K562 (cell line): Measurements from ENCODE around the gene STMND1. TPM values are rescaled to one million over a fixed set of nuclear protein-coding genes. Genes with fewer than 3 reads are reported as not detected.

Source experiments
- ATAC-seq: fragments of 200-7000 bp; cut with Tn5 transposase; 3 replicates; pipeline ENCODE4 v1.9.1; 2020; ENCODE audit warnings: moderate library complexity
- BruUV-seq: library from RNA; stranded (reverse); fragments of 400-500 nt; replicated peaks from 2 replicates; lab custom pipeline; 2021; lab: Mats Ljungman, UMichigan
- CTCF ChIA-PET: fragments of 300-600 bp; formaldehyde crosslinking; extraction: SDS; loops from one replicate; lab custom pipeline; 2021; ENCODE audit warnings: low intra/inter-chr PET ratio; lab: Yijun Ruan, JAX
- POLR2A ChIA-PET: fragments of 300-600, 350-650 bp; sonication (Branson Sonifier 250); formaldehyde crosslinking; extraction: SDS; loops from one replicate; lab custom pipeline; 2021; ENCODE audit warnings: antibody characterized with exemption, inconsistent platforms; lab: Yijun Ruan, JAX
- DNase-seq, 4 experiments: peaks; one replicate each; pipeline versions ENCODE4 v3.0.0 to v3.0.0-alpha.2; 2011 to 2018; ENCODE audit warnings: low spot score in 3 of 4, mixed read lengths in 3 of 4; ENCODE audit errors: extremely low read depth in 1 of 4
- FAIRE-seq: peaks from 2 replicates; lab custom pipeline; 2011; peaks lifted over from hg19 to GRCh38; lab: Jason Lieb, UNC
- H2AFZ ChIP-seq: 2 replicates; pipeline ENCODE4 v1.6.0; 2011; ENCODE audit warnings: low read depth, low read length, control low read depth, inconsistent platforms
- H3K27ac ChIP-seq: fragments of 200-600 bp; 3 replicates; pipeline ENCODE4 v1.8.0; 2011; ENCODE audit warnings: low read depth, mild to moderate bottlenecking, control low read depth, inconsistent platforms, low read length, moderate library complexity, mixed read lengths; ENCODE audit errors: extremely low read depth
- H3K27me3 ChIP-seq, 2 experiments: fragments of 300-600 bp in 1 of 2; 2 replicates in 1 of 2; 3 replicates in 1 of 2; pipeline versions ENCODE4 v1.6.0 to v1.8.0; 2011; ENCODE audit warnings: inconsistent platforms in 2 of 2, low read length in 2 of 2, mild to moderate bottlenecking in 1 of 2, mixed read lengths in 1 of 2, moderate library complexity in 1 of 2; ENCODE audit not compliant: control insufficient read depth in 2 of 2, insufficient read depth in 2 of 2
- H3K36me3 ChIP-seq: fragments of 300-600 bp; 3 replicates; pipeline ENCODE4 v1.8.0; 2011; ENCODE audit warnings: mild to moderate bottlenecking, low read length, inconsistent platforms; ENCODE audit not compliant: control insufficient read depth, insufficient read depth
- H3K4me1 ChIP-seq, 2 experiments: fragments of 200-600 bp in 1 of 2; replicated peaks in 1 of 2; 2 replicates in 1 of 2; 3 replicates in 1 of 2; pipeline versions ENCODE4 v1.5.1 to v1.8.0; 2011; ENCODE audit warnings: inconsistent platforms in 2 of 2, low read length in 2 of 2, mild to moderate bottlenecking in 1 of 2, mixed read lengths in 1 of 2, moderate library complexity in 1 of 2; ENCODE audit not compliant: control insufficient read depth in 2 of 2, insufficient read depth in 2 of 2
- H3K4me2 ChIP-seq: 2 replicates; pipeline ENCODE4 v1.6.1; 2011; ENCODE audit warnings: low read length, control low read depth, inconsistent platforms, mixed read lengths; ENCODE audit not compliant: insufficient read depth
- H3K4me3 ChIP-seq: fragments of 200-600 bp; sonication (generic), shearing (Covaris generic); 2 replicates; pipeline ENCODE4 v1.5.1; 2016; ENCODE audit warnings: control low read depth, inconsistent platforms
- H3K79me2 ChIP-seq: fragments of 200-600 bp; 3 replicates; pipeline ENCODE4 v1.8.0; 2011; ENCODE audit warnings: low read length, inconsistent platforms; ENCODE audit not compliant: control insufficient read depth, insufficient read depth
- H3K9ac ChIP-seq, 2 experiments: 2 replicates each; pipeline versions ENCODE4 v1.6.0 to v1.6.1; 2011; ENCODE audit warnings: low read depth in 2 of 2, low read length in 2 of 2, control low read depth in 1 of 2, inconsistent platforms in 1 of 2, mild to moderate bottlenecking in 1 of 2, mixed read lengths in 1 of 2; ENCODE audit not compliant: insufficient read depth in 1 of 2
- H3K9me1 ChIP-seq: one replicate; pipeline ENCODE4 v1.6.0; 2011; ENCODE audit warnings: inconsistent platforms, mild to moderate bottlenecking, low read length, moderate library complexity; ENCODE audit not compliant: control insufficient read depth, insufficient read depth
- H3K9me3 ChIP-seq: replicated peaks from 2 replicates; pipeline ENCODE4 v1.5.1; 2011; ENCODE audit warnings: low read depth, low read length, inconsistent platforms; ENCODE audit not compliant: control insufficient read depth, insufficient read depth
- H4K20me1 ChIP-seq: replicated peaks from 2 replicates; pipeline ENCODE4 v1.6.1; 2011; ENCODE audit warnings: low read length, inconsistent platforms, mixed read lengths; ENCODE audit not compliant: control insufficient read depth, insufficient read depth
- ADNP ChIP-seq: fragments of 200-800 bp; sonication (Bioruptor generic); IDR thresholded peaks from 2 replicates; pipeline ENCODE4 v1.6.1; 2016; ENCODE audit warnings: missing genetic modification characterization, missing compliant biosample characterization
- CREB3 ChIP-seq: fragments of 450-650 bp; conservative IDR thresholded peaks from 2 replicates; pipeline ENCODE4 v1.6.1; 2016; ENCODE audit warnings: missing genetic modification characterization, low read depth, mild to moderate bottlenecking, missing compliant biosample characterization, moderate library complexity
- CSDE1 ChIP-seq, 2 experiments: fragments of 450-650 bp; IDR thresholded peaks; 2 replicates each; pipeline ENCODE4 v1.6.1; 2016; ENCODE audit warnings: mild to moderate bottlenecking in 1 of 2
- CXXC5 ChIP-seq: fragments of 250-450 bp; sonication (Bioruptor Pico); IDR thresholded peaks from 2 replicates; pipeline ENCODE4 v1.8.0; 2022; ENCODE audit warnings: inconsistent platforms, mild to moderate bottlenecking, moderate library complexity
- DMBX1 ChIP-seq: fragments of 250-450 bp; sonication (Bioruptor Pico); IDR thresholded peaks from 2 replicates; pipeline ENCODE4 v1.8.0; 2022; ENCODE audit warnings: inconsistent platforms, mild to moderate bottlenecking, moderate library complexity, borderline replicate concordance
- ILF3 ChIP-seq: fragments of 450-650 bp; IDR thresholded peaks from 2 replicates; pipeline ENCODE4 v1.6.1; 2018; ENCODE audit warnings: antibody characterized with exemption, mild to moderate bottlenecking, moderate library complexity, borderline replicate concordance
- KHSRP ChIP-seq: fragments of 450-650 bp; IDR thresholded peaks from 2 replicates; pipeline ENCODE4 v1.6.1; 2017
- L3MBTL2 ChIP-seq: fragments of 450-650 bp; IDR thresholded peaks from 2 replicates; pipeline ENCODE4 v1.6.1; 2016; ENCODE audit warnings: mild to moderate bottlenecking, moderate library complexity
- MCM5 ChIP-seq: fragments of 450-650 bp; IDR thresholded peaks from 2 replicates; pipeline ENCODE4 v1.6.1; 2016; ENCODE audit warnings: low read depth
- MXI1 ChIP-seq: IDR thresholded peaks from 2 replicates; pipeline ENCODE4 v1.6.1; 2011; ENCODE audit warnings: low read depth, mild to moderate bottlenecking, improper control_type of control experiment, low read length
- NCOA2 ChIP-seq, 2 experiments: fragments of 450-650 bp; IDR thresholded peaks; 2 replicates each; pipeline ENCODE4 v1.6.1; 2018; ENCODE audit warnings: mild to moderate bottlenecking in 2 of 2, moderate library complexity in 1 of 2; ENCODE audit not compliant: partially characterized antibody in 2 of 2
- NCOR1 ChIP-seq: fragments of 450-650 bp; IDR thresholded peaks from 2 replicates; pipeline ENCODE4 v1.6.1; 2016; ENCODE audit warnings: mild to moderate bottlenecking, moderate library complexity
- RAD21 ChIP-seq, 2 experiments: fragments of 250-450 bp in 1 of 2; fragments of 450-650 bp in 1 of 2; sonication (Bioruptor Pico) in 1 of 2; formaldehyde crosslinking in 1 of 2; IDR thresholded peaks in 1 of 2; conservative IDR thresholded peaks in 1 of 2; 2 replicates each; pipeline versions ENCODE4 v1.4.0 to v1.8.0; 2020 to 2022; ENCODE audit warnings: mild to moderate bottlenecking in 2 of 2, moderate library complexity in 1 of 2
- RFX7 ChIP-seq: fragments of 250-450 bp; sonication (Bioruptor Pico); IDR thresholded peaks from 2 replicates; pipeline ENCODE4 v1.5.1; 2021; ENCODE audit warnings: mild to moderate bottlenecking
- RUNX1 ChIP-seq: sonication (generic); IDR thresholded peaks from 2 replicates; pipeline ENCODE4 v1.6.1; 2016; ENCODE audit warnings: antibody characterized with exemption, low read depth
- TCF3 ChIP-seq: sonication (generic); formaldehyde crosslinking; IDR thresholded peaks from 2 replicates; pipeline ENCODE4 v1.4.0; 2020; ENCODE audit warnings: mild to moderate bottlenecking, missing genetic modification reagents
- YY1 ChIP-seq, 3 experiments: IDR thresholded peaks; 2 replicates each; pipeline ENCODE4 v1.6.1; 2011; ENCODE audit warnings: low read length in 2 of 3, mild to moderate bottlenecking in 2 of 3, moderate library complexity in 2 of 3, borderline replicate concordance in 1 of 3, control low read depth in 1 of 3, low read depth in 1 of 3; ENCODE audit not compliant: insufficient read depth in 3 of 3, insufficient replicate concordance in 2 of 3, control insufficient read depth in 1 of 3, insufficient read length in 1 of 3; ENCODE audit errors: extremely low read depth in 1 of 3
- ZNF23 ChIP-seq: fragments of 250-450 bp; sonication (Bioruptor Pico); IDR thresholded peaks from 2 replicates; pipeline ENCODE4 v1.4.0; 2020; ENCODE audit warnings: mild to moderate bottlenecking
- WGBS: fragments of 100-300 bp; shearing (Covaris generic); methylation state at CpG from one replicate; pipeline ENCODE4 v1.1.6; 2016; ENCODE audit warnings: low coverage, mixed read lengths; ENCODE audit not compliant: insufficient coverage; ENCODE audit errors: missing lambda C conversion rate; 5-methylcytosine and 5-hydroxymethylcytosine counted together
- in situ Hi-C: fragments of 300-500 bp; cut with MboI; formaldehyde crosslinking; loops from 4 replicates; pipeline ENCODE4 v1.15.0; 2018; ENCODE audit warnings: inconsistent platforms, mixed read lengths
- intact Hi-C: fragments of 100-400 bp; cut with micrococcal nuclease; formaldehyde crosslinking; loops from 2 replicates; pipeline ENCODE4 v1.14.2; 2022
- polyA plus RNA-seq, 8 experiments: library from polyadenylated mRNA; depleted of rRNA in 4 of 8; stranded (reverse) in 5 of 8; unstranded in 3 of 8; fragments of >200 nt; fragmentation: Nextera tagmentation in 2 of 8; fragmentation: Illumina TruSeq in 1 of 8; extraction: Ambion mirVana in 2 of 8; extraction: Trizol in 1 of 8; gene quantifications; 2 replicates each; pipeline versions ENCODE4 v1.2.1 to v1.2.3, GENCODE V29; 2011 to 2014; ENCODE audit warnings: inconsistent platforms in 1 of 8, missing spikeins in 1 of 8
- total RNA-seq, 7 experiments: library from RNA; depleted of rRNA in 6 of 7; stranded (reverse); fragments of >200 nt in 6 of 7; fragmentation: Illumina TruSeq in 2 of 7; extraction: Trizol in 2 of 7; gene quantifications; 2 replicates each; pipeline versions ENCODE4 v1.2.1 to v1.2.3, GENCODE V29; 2011 to 2021; ENCODE audit warnings: low replicate concordance in 1 of 7

Gene STMND1
- total and polyA plus RNA-seq, 9 of the 15 experiments (the other 6 are each of a cell fraction or from before 2014, with no cell fraction given), result not detected

DNA sequence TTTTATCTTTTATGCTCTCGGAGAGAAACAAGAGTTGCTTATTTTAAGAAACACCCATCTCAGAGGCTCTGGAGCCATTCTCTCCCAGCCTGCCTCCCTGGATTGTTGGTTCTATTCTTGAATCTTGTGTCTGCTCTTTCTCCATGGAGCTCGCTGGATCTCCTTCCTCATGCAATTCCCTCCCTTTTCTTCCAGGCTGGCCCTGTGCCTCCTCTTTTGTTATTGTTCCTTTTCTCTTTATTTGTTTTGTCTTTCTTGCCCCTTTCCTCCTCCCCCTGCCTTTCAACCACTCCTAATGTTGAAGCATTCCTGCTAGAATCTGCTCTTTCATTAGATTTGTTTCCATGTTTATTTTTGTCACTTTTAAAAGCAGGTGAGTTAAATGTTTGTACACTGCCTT is 76.5 kb downstream of the STMND1 start:
- Histone ChIP-seq H3K9me3 (no peaks in the 10 kb centered on the region), H3K36me3 (no peaks in the 10 kb centered on the region), H3K4me1 (no peaks in the 10 kb centered on the region), H2AFZ (no peak overlapping the region), H3K9me1 (no peaks in the 10 kb centered on the region), H3K9ac (no peak overlapping the region), H3K27me3 (peaks cover 3 to 14% of the 10 kb centered on the region in 2 experiments; a peak in 3 of 5 replicates), H3K4me3 (no peak overlapping the region), H3K4me2 (no peak overlapping the region), H3K27ac (no peak overlapping the region), H3K79me2 (no peaks in the 10 kb centered on the region), H4K20me1 (no peaks in the 10 kb centered on the region; the same call in 1 of the 2 replicates)
- DNase-seq (no peak), ATAC-seq (no peak), FAIRE-seq (no peak)
- ChIA-PET CTCF (no interaction called here), POLR2A (no interaction called here)
- intact Hi-C loops (no loop called here), in situ Hi-C loops (no loop called here)
- BruUV-seq, result no TSS peak
- WGBS, result 0% methylated on average over 2 of the region's 2 CpGs
- TF ChIP-seq NCOA2 (IDR thresholded peaks at IDR 0.05; ENCODE audit: partially characterized antibody in 2 of 2) (no peak), YY1 (IDR thresholded peaks at IDR 0.05; ENCODE audit: borderline replicate concordance in 1 of 3, control insufficient read depth in 1 of 3, extremely low read depth in 1 of 3, insufficient read depth in 3 of 3, insufficient read length in 1 of 3, insufficient replicate concordance in 2 of 3, low read depth in 1 of 3, low read length in 2 of 3) (no peak), MCM5 (no peak), NCOR1 (no peak), CREB3 (no peak), RFX7 (CRISPR knock-in tag) (no peak), ADNP (tag) (no peak), ILF3 (no peak), CXXC5 (CRISPR knock-in tag) (no peak), MXI1 (no peak), RAD21 (CRISPR knock-in tag; conservative IDR thresholded peaks at IDR 0.05 in 1 of 2, IDR thresholded peaks at IDR 0.05 in 1 of 2) (no peak), KHSRP (no peak), RUNX1 (no peak), TCF3 (CRISPR knock-in tag) (no peak), ZNF23 (CRISPR knock-in tag) (no peak), L3MBTL2 (no peak), DMBX1 (CRISPR knock-in tag) (no peak), CSDE1 (IDR thresholded peaks at IDR 0.05) (no peak)
